Mesendoderm (in vitro differentiated cells): Measurements from ENCODE around the gene TMEM139.
A peak's percentile ranks its signal among the peaks of the same experiment; 100 is the strongest.

ENCODE experiments used
- DNase-seq: peaks from one replicate; pipeline ENCODE4 v3.0.0; 2013
- H2AK5ac ChIP-seq: 2 replicates; pipeline ENCODE4 v1.6.1; 2013; ENCODE audit warnings: low read length, inconsistent platforms
- H2BK120ac ChIP-seq: 2 replicates; pipeline ENCODE4 v1.6.1; 2013; ENCODE audit warnings: low read depth, mild to moderate bottlenecking, low read length, moderate library complexity, mixed read lengths
- H2BK15ac ChIP-seq: replicated peaks from 2 replicates; pipeline ENCODE4 v1.6.1; 2013; ENCODE audit warnings: low read depth, mild to moderate bottlenecking, moderate library complexity
- H2BK5ac ChIP-seq: 2 replicates; pipeline ENCODE4 v1.6.1; 2013; ENCODE audit warnings: low read length, inconsistent platforms
- H3K18ac ChIP-seq: 2 replicates; pipeline ENCODE4 v1.6.1; 2013; ENCODE audit warnings: mild to moderate bottlenecking, low read length, mixed read lengths
- H3K23ac ChIP-seq: one replicate; pipeline ENCODE4 v1.6.1; 2013; ENCODE audit warnings: low read length
- H3K27ac ChIP-seq: 2 replicates; pipeline ENCODE4 v1.5.1; 2013; ENCODE audit warnings: low read depth, mild to moderate bottlenecking, inconsistent platforms, low read length, moderate library complexity
- H3K27me3 ChIP-seq: 2 replicates; pipeline ENCODE4 v1.6.1; 2013; ENCODE audit warnings: low read length, control low read depth, mild to moderate bottlenecking, inconsistent platforms; ENCODE audit not compliant: insufficient read depth, poor library complexity
- H3K36me3 ChIP-seq: 2 replicates; pipeline ENCODE4 v1.6.1; 2013; ENCODE audit warnings: low read length, inconsistent platforms; ENCODE audit not compliant: control insufficient read depth, insufficient read depth
- H3K4ac ChIP-seq: one replicate; pipeline ENCODE4 v1.6.1; 2013; ENCODE audit warnings: low read depth, mild to moderate bottlenecking, low read length, moderate library complexity
- H3K4me1 ChIP-seq: 2 replicates; pipeline ENCODE4 v1.6.1; 2013; ENCODE audit warnings: low read depth, low read length, inconsistent platforms; ENCODE audit not compliant: control insufficient read depth
- H3K4me2 ChIP-seq: 2 replicates; pipeline ENCODE4 v1.6.1; 2013; ENCODE audit warnings: low read length
- H3K4me3 ChIP-seq: 2 replicates; pipeline ENCODE4 v1.5.1; 2013; ENCODE audit warnings: mild to moderate bottlenecking, low read length
- H3K56ac ChIP-seq: one replicate; pipeline ENCODE4 v1.6.1; 2013; ENCODE audit warnings: low read length
- H3K79me1 ChIP-seq: 2 replicates; pipeline ENCODE4 v1.6.1; 2013; ENCODE audit warnings: low read length, inconsistent platforms
- H3K79me2 ChIP-seq: 2 replicates; pipeline ENCODE4 v1.6.1; 2013; ENCODE audit warnings: mild to moderate bottlenecking, low read length; ENCODE audit not compliant: control insufficient read depth, insufficient read depth
- H3K9ac ChIP-seq: 2 replicates; pipeline ENCODE4 v1.6.1; 2013; ENCODE audit warnings: low read length, inconsistent platforms
- H4K5ac ChIP-seq: one replicate; pipeline ENCODE4 v1.6.1; 2013; ENCODE audit warnings: low read length
- H4K8ac ChIP-seq: one replicate; pipeline ENCODE4 v1.6.1; 2013; ENCODE audit warnings: low read depth, mild to moderate bottlenecking, control low read depth, low read length, moderate library complexity
- WGBS: extraction: QIAGEN DNeasy Blood & Tissue Kit; methylation state at CpG from one replicate; pipeline ENCODE4 v1.1.7; 2013; ENCODE audit warnings: low lambda C conversion rate, missing lambda C conversion rate; ENCODE audit not compliant: insufficient coverage; ENCODE audit errors: extremely low coverage; 5-methylcytosine and 5-hydroxymethylcytosine counted together

The TMEM139 gene

GRCh38 chr7:143282124-143282523 lies 2.6 kb upstream of the TMEM139 start:
- H3K18ac ChIP-seq, result no peak overlapping the region
- no peaks in the 10 kb centered on the region for H3K27me3 ChIP-seq
- H3K9ac ChIP-seq, result no peak overlapping the region
- no peak overlapping the region for H2AK5ac ChIP-seq
- no peak overlapping the region for H2BK120ac ChIP-seq
- H2BK5ac ChIP-seq, result no peak overlapping the region
- no CpG with 5 or more reads among the region's 8 CpGs for WGBS
- H2BK15ac ChIP-seq, result no peak overlapping the region
- H3K23ac ChIP-seq, result no peak overlapping the region
- H4K8ac ChIP-seq, result no peak overlapping the region
- H3K4me2 ChIP-seq, result no peak overlapping the region
- H3K4ac ChIP-seq, result no peak overlapping the region
- no peaks in the 10 kb centered on the region for H3K79me2 ChIP-seq
- H3K56ac ChIP-seq, result no peak overlapping the region
- H3K79me1 ChIP-seq, result no peaks in the 10 kb centered on the region
- no peak overlapping the region for H3K4me3 ChIP-seq
- no peak overlapping the region for H3K27ac ChIP-seq
- no peaks in the 10 kb centered on the region for H3K36me3 ChIP-seq
- DNase-seq, result no peak
- peaks cover 9% of the 10 kb centered on the region for H3K4me1 ChIP-seq
- H4K5ac ChIP-seq, result no peak overlapping the region

GRCh38 chr7:143283381-143283780 lies 1.4 kb upstream of the TMEM139 start:
- no peak overlapping the region for H2BK15ac ChIP-seq
- H3K79me2 ChIP-seq, result no peaks in the 10 kb centered on the region
- no peak overlapping the region for H3K23ac ChIP-seq
- H3K56ac ChIP-seq, result peak overlapping the region; percentile 47
- H2BK120ac ChIP-seq, result no peak overlapping the region
- H3K27ac ChIP-seq, result no peak overlapping the region
- no peak overlapping the region for H3K9ac ChIP-seq
- DNase-seq, result peak; percentile 31
- H3K27me3 ChIP-seq, result no peaks in the 10 kb centered on the region
- no peak overlapping the region for H3K4ac ChIP-seq
- H3K79me1 ChIP-seq, result no peaks in the 10 kb centered on the region
- WGBS, result no CpG with 5 or more reads among the region's 4 CpGs
- no peaks in the 10 kb centered on the region for H3K36me3 ChIP-seq
- no peak overlapping the region for H3K4me2 ChIP-seq
- H4K5ac ChIP-seq, result peak overlapping the region; percentile 42
- H2BK5ac ChIP-seq, result no peak overlapping the region
- no peak overlapping the region for H4K8ac ChIP-seq
- H3K18ac ChIP-seq, result no peak overlapping the region
- H3K4me1 ChIP-seq, result peaks cover 9% of the 10 kb centered on the region
- no peak overlapping the region for H2AK5ac ChIP-seq
- no peak overlapping the region for H3K4me3 ChIP-seq

DNA sequence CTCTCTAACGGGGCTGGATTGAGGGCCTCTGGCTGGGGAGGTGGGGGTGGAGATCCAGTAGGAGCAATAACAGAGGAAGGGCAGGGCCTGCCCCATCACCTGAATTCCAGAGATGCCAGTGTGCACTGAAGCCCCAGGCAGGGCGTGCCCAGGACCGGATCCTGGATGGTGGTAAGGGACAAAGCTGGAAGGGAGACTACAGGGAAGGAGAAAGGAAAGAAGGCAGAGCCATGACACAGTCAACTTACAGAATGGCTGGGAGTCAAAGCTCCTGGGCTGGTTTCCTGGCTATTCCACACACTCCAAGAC lies 666 bp downstream of the TMEM139 start:
- no peak overlapping the region for H3K27ac ChIP-seq
- H2BK5ac ChIP-seq, result no peak overlapping the region

DNA sequence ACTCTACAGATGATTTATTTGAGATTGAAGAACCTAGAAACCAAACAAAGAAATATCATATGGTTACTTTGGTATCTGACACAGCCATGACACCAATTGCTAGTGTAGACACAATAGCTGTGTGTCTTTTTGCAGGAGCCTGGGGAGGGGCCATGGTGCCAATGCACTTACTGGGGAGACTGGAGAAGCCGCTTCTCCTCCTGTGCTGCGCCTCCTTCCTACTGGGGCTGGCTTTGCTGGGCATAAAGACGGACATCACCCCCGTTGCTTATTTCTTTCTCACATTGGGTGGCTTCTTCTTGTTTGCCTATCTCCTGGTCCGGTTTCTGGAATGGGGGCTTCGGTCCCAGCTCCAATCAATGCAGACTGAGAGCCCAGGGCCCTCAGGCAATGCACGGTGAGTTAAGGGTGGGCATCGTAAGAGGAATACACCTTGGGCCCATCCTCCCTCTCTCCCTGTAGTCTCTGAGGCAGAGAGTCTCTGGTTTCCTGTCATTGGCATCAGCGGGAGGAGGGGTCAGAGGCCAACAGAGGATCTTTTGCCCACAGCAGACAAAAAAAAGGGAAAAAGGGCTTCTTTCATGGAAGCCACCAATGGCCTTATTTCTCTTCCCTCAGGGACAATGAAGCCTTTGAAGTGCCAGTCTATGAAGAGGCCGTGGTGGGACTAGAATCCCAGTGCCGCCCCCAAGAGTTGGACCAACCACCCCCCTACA lies 1.2 kb downstream of the TMEM139 start:
- no CpG with 5 or more reads among the region's 11 CpGs for WGBS

More for the DNA sequence above, 666 bp downstream of the TMEM139 start:
- Histone ChIP-seq H3K4me2 (peak overlapping the region; percentile 12), H2BK15ac (no peak overlapping the region), H3K9ac (peak overlapping the region; percentile 39), H3K36me3 (no peaks in the 10 kb centered on the region), H3K4me3 (no peak overlapping the region), H3K56ac (peak overlapping the region; percentile 70), H3K18ac (no peak overlapping the region), H3K23ac (peak overlapping the region; percentile 75), H3K27me3 (no peaks in the 10 kb centered on the region), H3K79me2 (peaks cover 19% of the 10 kb centered on the region), H2BK120ac (no peak overlapping the region), H3K4ac (no peak overlapping the region), H3K79me1 (peaks cover 6% of the 10 kb centered on the region), H4K8ac (no peak overlapping the region), H2AK5ac (peak overlapping the region; percentile 39), H4K5ac (no peak overlapping the region), H3K4me1 (peaks cover 14% of the 10 kb centered on the region)
- DNase-seq, result peak; percentile 25
- no CpG with 5 or more reads among the region's 3 CpGs for WGBS

DNA sequence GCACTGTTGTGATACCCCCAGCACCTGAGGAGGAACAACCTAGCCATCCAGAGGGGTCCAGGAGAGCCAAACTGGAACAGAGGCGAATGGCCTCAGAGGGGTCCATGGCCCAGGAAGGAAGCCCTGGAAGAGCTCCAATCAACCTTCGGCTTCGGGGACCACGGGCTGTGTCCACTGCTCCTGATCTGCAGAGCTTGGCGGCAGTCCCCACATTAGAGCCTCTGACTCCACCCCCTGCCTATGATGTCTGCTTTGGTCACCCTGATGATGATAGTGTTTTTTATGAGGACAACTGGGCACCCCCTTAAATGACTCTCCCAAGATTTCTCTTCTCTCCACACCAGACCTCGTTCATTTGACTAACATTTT lies 1.7 kb downstream of the TMEM139 start:
- H3K4me2 ChIP-seq, result no peak overlapping the region
- no peak overlapping the region for H3K18ac ChIP-seq
- WGBS, result no CpG with 5 or more reads among the region's 6 CpGs
- H3K79me1 ChIP-seq, result peaks cover 11% of the 10 kb centered on the region
- no peak overlapping the region for H2BK120ac ChIP-seq
- H4K5ac ChIP-seq, result no peak overlapping the region
- H3K9ac ChIP-seq, result no peak overlapping the region
- H4K8ac ChIP-seq, result no peak overlapping the region
- no peak overlapping the region for H2BK15ac ChIP-seq
- peaks cover 3% of the 10 kb centered on the region for H3K36me3 ChIP-seq
- no peak overlapping the region for H2BK5ac ChIP-seq
- H3K56ac ChIP-seq, result no peak overlapping the region
- H2AK5ac ChIP-seq, result no peak overlapping the region
- no peak overlapping the region for H3K23ac ChIP-seq
- no peak overlapping the region for H3K27ac ChIP-seq
- H3K4me3 ChIP-seq, result no peak overlapping the region
- H3K4ac ChIP-seq, result no peak overlapping the region
- peaks cover 14% of the 10 kb centered on the region for H3K4me1 ChIP-seq
- no peaks in the 10 kb centered on the region for H3K27me3 ChIP-seq
- DNase-seq, result no peak
- peaks cover 25% of the 10 kb centered on the region for H3K79me2 ChIP-seq

More for the DNA sequence above, 1.2 kb downstream of the TMEM139 start:
- Histone ChIP-seq H2BK15ac (no peak overlapping the region), H3K27me3 (no peaks in the 10 kb centered on the region), H3K4ac (no peak overlapping the region), H3K56ac (no peak overlapping the region), H4K8ac (no peak overlapping the region), H3K4me3 (no peak overlapping the region), H3K4me2 (no peak overlapping the region), H3K36me3 (peaks cover 1% of the 10 kb centered on the region), H3K4me1 (peaks cover 14% of the 10 kb centered on the region), H3K9ac (no peak overlapping the region), H3K79me1 (peaks cover 9% of the 10 kb centered on the region), H3K27ac (no peak overlapping the region), H4K5ac (no peak overlapping the region), H3K23ac (no peak overlapping the region), H3K79me2 (peaks cover 22% of the 10 kb centered on the region), H2BK120ac (no peak overlapping the region), H2BK5ac (no peak overlapping the region), H3K18ac (no peak overlapping the region), H2AK5ac (no peak overlapping the region)
- DNase-seq, result no peak
